A549 (cell line): Measurements from ENCODE around the gene HOXA10.

Experiments used
- CEBPB ChIP-seq, 2 experiments: fragments of >200 bp in 1 of 2; sonication (Bioruptor Twin) in 1 of 2; formaldehyde crosslinking in 1 of 2; IDR thresholded peaks; 2 replicates each; pipeline ENCODE4 v1.6.1; 2012 to 2016
- E2F6 ChIP-seq: IDR thresholded peaks from 2 replicates; pipeline ENCODE4 v1.6.1; 2012; ENCODE audit warnings: low read depth, borderline replicate concordance
- EP300 ChIP-seq, 2 experiments: fragments of >200 bp; sonication (Bioruptor Twin); formaldehyde crosslinking; IDR thresholded peaks; 2 replicates in 1 of 2; 3 replicates in 1 of 2; pipeline ENCODE4 v1.6.1; 2016 to 2017
- ESRRA ChIP-seq: fragments of 150-350 bp; IDR thresholded peaks from 2 replicates; pipeline ENCODE4 v1.6.1; 2014; ENCODE audit warnings: mild to moderate bottlenecking, low read length, borderline replicate concordance
- JUNB ChIP-seq: fragments of >200 bp; sonication (Bioruptor Twin); formaldehyde crosslinking; IDR thresholded peaks from 2 replicates; pipeline ENCODE4 v1.6.1; 2016
- MAZ ChIP-seq: fragments of 150-350 bp; IDR thresholded peaks from 2 replicates; pipeline ENCODE4 v1.6.1; 2014; ENCODE audit warnings: antibody characterized with exemption, low read depth, low read length, borderline replicate concordance
- NR3C1 ChIP-seq: fragments of >200 bp; sonication (Bioruptor Twin); formaldehyde crosslinking; IDR thresholded peaks from 3 replicates; pipeline ENCODE4 v1.6.1; 2017
- POLR2A ChIP-seq: IDR thresholded peaks from 2 replicates; pipeline ENCODE4 v1.6.1; 2012; ENCODE audit warnings: mild to moderate bottlenecking, low read length
- POLR2AphosphoS2 ChIP-seq: conservative IDR thresholded peaks from 2 replicates; pipeline ENCODE4 v1.6.1; 2012; ENCODE audit warnings: low read length, improper control_type of control experiment, inconsistent platforms
- RAD21 ChIP-seq, 2 experiments: fragments of >200 bp in 1 of 2; sonication (Bioruptor Twin) in 1 of 2; formaldehyde crosslinking in 1 of 2; IDR thresholded peaks in 1 of 2; conservative IDR thresholded peaks in 1 of 2; 2 replicates in 1 of 2; 3 replicates in 1 of 2; pipeline ENCODE4 v1.6.1; 2012 to 2018; ENCODE audit warnings: inconsistent platforms in 1 of 2
- REST ChIP-seq: fragments of 200-600 bp; sonication (generic); IDR thresholded peaks from 2 replicates; pipeline ENCODE4 v1.6.1; 2016; ENCODE audit warnings: antibody characterized with exemption, mild to moderate bottlenecking, moderate library complexity
- ZC3H11A ChIP-seq: fragments of 450-650 bp; IDR thresholded peaks from 2 replicates; pipeline ENCODE4 v1.6.1; 2014; ENCODE audit warnings: antibody characterized with exemption, mild to moderate bottlenecking
- TF ChIP-seq, protein P1 (sequence below): fragments of >200 bp; sonication (Bioruptor Twin); formaldehyde crosslinking; IDR thresholded peaks from 3 replicates; pipeline ENCODE4 v1.5.1; 2016

GRCh38 chr7:27172823-27173510 lies 1.2 kb downstream of the HOXA10 start:
- TF ChIP-seq, protein P1, sequence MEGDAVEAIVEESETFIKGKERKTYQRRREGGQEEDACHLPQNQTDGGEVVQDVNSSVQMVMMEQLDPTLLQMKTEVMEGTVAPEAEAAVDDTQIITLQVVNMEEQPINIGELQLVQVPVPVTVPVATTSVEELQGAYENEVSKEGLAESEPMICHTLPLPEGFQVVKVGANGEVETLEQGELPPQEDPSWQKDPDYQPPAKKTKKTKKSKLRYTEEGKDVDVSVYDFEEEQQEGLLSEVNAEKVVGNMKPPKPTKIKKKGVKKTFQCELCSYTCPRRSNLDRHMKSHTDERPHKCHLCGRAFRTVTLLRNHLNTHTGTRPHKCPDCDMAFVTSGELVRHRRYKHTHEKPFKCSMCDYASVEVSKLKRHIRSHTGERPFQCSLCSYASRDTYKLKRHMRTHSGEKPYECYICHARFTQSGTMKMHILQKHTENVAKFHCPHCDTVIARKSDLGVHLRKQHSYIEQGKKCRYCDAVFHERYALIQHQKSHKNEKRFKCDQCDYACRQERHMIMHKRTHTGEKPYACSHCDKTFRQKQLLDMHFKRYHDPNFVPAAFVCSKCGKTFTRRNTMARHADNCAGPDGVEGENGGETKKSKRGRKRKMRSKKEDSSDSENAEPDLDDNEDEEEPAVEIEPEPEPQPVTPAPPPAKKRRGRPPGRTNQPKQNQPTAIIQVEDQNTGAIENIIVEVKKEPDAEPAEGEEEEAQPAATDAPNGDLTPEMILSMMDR, result no peak
- TF ChIP-seq NR3C1 (no peak), POLR2A (no peak; the same call in 1 of the 2 replicates), POLR2AphosphoS2 (no peak), EP300 (IDR thresholded peaks at IDR 0.05) (no peak), ESRRA (no peak), CEBPB (IDR thresholded peaks at IDR 0.05) (no peak), E2F6 (no peak; the same call in 1 of the 2 replicates), RAD21 (conservative IDR thresholded peaks at IDR 0.05 in 1 of 2, IDR thresholded peaks at IDR 0.05 in 1 of 2) (no peak), REST (no peak), ZC3H11A (no peak), MAZ (no peak), JUNB (no peak)
